Choroid plexus epithelial cell (primary cell): Measurements from ENCODE around the gene ERN1.
A peak's percentile ranks its signal among the peaks of the same experiment; 100 is the strongest.

ENCODE experiments used
- DNase-seq: peaks from one replicate; pipeline ENCODE4 v3.0.0-alpha.2; 2010; ENCODE audit warnings: low read depth
- H3K4me3 ChIP-seq: 2 replicates; pipeline ENCODE4 v1.5.1; 2011; ENCODE audit warnings: low read depth, mild to moderate bottlenecking, control low read depth, low read length, moderate library complexity
- TF ChIP-seq, protein P1 (sequence below): conservative IDR thresholded peaks from 2 replicates; pipeline ENCODE4 v1.5.1; 2011; ENCODE audit warnings: low read depth, mild to moderate bottlenecking, control low read depth, inconsistent platforms, low read length, moderate library complexity

Gene ERN1

GRCh38 chr17:64117981-64118979, 11.7 kb downstream of the ERN1 start:
- TF ChIP-seq, protein P1, sequence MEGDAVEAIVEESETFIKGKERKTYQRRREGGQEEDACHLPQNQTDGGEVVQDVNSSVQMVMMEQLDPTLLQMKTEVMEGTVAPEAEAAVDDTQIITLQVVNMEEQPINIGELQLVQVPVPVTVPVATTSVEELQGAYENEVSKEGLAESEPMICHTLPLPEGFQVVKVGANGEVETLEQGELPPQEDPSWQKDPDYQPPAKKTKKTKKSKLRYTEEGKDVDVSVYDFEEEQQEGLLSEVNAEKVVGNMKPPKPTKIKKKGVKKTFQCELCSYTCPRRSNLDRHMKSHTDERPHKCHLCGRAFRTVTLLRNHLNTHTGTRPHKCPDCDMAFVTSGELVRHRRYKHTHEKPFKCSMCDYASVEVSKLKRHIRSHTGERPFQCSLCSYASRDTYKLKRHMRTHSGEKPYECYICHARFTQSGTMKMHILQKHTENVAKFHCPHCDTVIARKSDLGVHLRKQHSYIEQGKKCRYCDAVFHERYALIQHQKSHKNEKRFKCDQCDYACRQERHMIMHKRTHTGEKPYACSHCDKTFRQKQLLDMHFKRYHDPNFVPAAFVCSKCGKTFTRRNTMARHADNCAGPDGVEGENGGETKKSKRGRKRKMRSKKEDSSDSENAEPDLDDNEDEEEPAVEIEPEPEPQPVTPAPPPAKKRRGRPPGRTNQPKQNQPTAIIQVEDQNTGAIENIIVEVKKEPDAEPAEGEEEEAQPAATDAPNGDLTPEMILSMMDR, result no peak
- no peak overlapping the region for H3K4me3 ChIP-seq
- peak; percentile 19 for DNase-seq

DNA sequence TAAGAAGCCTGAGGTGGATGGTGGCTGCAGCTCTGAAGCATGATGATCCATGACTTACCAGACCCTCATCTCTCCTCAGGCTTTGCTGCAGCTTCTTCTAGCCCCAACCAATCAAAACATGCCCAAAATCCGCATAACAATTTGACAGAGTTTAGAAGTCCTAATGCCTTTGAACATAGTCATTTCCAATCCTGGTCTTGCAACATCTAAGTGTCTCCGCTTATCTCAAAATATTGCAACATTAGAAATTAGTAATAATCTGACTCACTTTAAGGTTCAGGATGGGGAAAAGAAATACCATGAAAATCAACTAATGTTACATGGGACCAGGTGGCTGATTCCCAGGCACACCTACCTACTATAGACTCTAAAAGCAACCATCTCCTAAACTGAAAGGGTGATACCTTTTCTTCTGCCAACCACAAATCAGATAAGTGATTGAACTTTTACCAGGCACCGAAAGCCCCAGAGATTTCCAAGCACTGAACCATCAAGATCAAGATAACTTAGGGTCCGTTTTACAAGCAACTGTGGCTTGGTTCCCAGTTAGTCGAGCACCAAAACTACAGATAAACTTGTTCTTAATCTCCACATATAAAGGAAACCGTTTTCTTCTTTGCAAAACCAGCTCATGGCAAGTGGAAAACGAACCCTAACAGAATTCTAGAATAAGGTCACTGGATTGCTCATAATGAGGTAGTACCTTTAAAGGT, 14.0 kb downstream of the ERN1 start:
- TF ChIP-seq, protein P1, result no peak
- DNase-seq, result peak; percentile 89
- no peak overlapping the region for H3K4me3 ChIP-seq

DNA sequence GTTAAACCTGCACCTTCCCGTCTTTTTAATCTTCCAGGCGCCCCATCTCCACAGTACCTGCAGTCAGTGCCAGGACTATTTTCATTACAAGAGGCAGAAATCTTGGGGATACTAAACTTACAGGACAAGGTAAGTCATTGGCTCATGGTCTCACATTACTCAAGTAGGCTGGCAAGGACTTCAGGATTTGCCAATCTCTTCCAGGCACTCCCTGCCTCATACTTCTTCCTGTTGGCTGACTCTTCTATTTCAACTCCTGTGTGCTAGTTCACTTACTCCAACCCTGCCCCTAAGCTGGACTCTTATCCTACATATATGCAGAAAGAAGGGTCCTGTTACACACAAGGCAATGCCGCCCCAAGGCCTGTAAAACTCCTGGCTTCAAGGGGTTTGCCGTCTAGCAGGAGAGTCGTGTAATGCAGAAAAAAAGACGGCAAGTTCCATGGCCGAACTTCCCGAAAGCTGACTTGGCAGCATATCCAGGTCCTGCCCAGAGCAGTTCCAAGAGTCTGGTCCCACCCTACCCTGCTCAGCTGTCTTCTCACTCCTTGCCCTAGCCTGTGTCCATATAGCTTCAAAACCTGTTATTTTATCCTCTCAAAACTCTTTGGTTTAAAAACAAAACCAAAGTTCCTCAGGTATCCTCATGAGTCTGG, 14.8 kb downstream of the ERN1 start:
- H3K4me3 ChIP-seq, result no peak overlapping the region
- DNase-seq, result peak; percentile 21
- TF ChIP-seq, protein P1, result no peak

DNA sequence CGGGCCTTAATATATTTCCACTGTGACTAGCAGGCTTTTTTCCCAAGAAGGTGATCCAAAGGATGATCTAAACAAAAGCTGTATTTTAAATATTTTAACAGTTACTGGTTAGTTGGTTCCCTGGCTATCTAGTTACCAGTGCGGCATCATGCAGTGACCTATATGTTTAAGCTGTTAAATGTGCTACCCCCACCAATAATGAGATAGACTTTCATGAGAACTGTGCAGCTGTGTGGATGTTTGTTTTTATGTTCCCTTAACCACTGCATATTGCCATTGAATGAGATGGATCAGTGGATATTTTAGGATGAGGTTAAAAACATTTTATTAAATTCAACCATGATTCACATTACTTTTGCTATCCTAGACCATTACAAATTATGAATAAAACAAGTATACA, 16.9 kb downstream of the ERN1 start:
- TF ChIP-seq, protein P1, result no peak
- DNase-seq, result no peak
- H3K4me3 ChIP-seq, result no peak overlapping the region

GRCh38 chr17:64111831-64112230, 18.1 kb downstream of the ERN1 start:
- no peak overlapping the region for H3K4me3 ChIP-seq
- DNase-seq, result no peak
- TF ChIP-seq, protein P1, result no peak

DNA sequence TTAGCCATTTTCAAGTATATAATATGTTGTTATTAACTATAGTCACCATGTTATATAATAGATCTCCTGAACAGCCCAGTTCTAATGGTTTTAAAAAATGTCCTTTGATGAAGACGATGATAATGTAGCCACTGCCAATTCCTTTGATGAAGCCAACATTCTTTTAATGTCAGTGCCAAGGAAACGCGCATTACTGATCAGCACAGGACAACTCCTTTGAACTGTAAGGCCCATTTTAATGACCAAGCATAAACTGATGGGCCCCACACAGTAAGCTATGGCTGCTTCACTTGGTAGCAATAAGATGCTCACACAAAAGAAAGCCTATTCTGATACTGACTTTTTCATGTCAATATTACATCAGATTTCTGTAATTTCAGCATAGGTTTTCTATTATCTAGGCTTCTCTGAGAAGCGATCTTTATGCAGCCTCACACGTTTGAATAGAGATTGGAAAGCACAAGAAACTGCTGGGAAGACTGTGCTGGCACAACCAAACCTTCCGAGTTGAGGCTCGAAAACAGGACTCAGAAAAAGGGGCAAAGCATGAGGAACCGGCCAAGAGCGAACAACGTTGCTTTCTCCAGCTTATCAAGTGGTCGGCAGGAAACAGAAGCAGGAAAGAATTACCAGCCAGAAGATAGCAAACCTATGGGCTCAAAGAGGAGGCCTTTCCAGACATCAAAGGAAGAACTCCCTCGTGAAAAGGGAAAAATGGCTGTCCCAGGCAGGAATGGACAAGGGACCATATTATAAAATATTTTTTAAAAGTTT, 19.4 kb downstream of the ERN1 start:
- DNase-seq, result no peak
- TF ChIP-seq, protein P1, result no peak

More for the DNA sequence above, 19.4 kb downstream of the ERN1 start:
- no peak overlapping the region for H3K4me3 ChIP-seq
